ENCODE measurements around the gene DECR2.
"Not testable (repeated sequence)": the region's sequence is repeated elsewhere in the genome, so short reads cannot be mapped to it uniquely, and the experiment has no call there.

DECR2 gene

DNA sequence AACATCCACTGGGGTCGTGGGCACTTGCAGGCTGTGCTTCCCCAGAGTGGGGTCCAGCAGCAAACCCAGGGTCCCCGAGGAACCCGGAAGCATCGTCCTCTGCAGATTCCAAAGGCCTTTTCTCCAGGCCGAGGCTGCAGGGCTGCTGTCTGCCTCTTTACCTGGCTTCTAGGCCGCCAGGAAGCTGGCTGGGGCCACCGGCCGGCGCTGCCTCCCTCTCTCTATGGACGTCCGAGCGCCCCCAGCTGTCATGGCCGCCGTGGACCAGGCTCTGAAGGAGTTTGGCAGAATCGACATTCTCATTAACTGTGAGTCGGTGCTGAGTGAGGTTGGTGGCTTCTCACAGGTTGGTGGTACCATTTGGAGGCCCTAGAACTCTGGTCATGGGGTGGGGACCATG, 5.6 kb downstream of the DECR2 start:
- TF ChIP-seq CTCF (IDR thresholded peaks at IDR 0.05; ENCODE audit: low read depth, low read length), result no peak
- peaks cover 7% of the 10 kb centered on the region; the same call in 1 of the 2 replicates for H3K4me1 ChIP-seq
- H3K9me3 ChIP-seq, result no peaks in the 10 kb centered on the region

DNA sequence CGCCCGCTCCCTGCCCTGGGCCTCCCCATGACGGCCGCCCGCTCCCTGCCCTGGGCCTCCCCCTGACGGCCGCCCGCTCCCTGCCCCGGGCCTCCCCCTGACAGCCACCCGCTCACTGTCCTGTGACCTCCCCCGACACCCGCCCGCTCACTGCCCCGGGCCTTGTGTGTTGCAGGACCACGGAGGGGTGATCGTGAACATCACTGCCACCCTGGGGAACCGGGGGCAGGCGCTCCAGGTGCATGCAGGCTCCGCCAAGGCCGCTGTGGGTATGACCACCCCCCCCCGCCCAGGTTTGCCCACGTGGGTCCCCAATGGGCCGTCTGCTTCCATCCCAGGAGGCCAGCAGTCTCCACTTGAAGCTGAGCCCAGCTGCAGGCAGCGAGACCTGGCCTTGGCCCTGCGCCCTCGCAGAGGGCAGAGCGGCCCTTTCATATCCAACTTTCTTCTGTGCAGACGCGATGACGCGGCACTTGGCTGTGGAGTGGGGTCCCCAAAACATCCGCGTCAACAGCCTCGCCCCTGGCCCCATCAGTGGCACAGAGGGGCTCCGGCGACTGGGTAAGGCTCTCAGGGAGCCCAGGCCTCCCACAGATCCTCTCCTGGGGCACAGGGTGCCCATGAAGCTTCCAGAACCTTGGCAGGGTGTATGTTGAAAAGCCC, 9.0 kb downstream of the DECR2 start:
- TF ChIP-seq CTCF (IDR thresholded peaks at IDR 0.05; ENCODE audit: low read depth, low read length), result no peak
- Histone ChIP-seq H3K9me3 (no peaks in the 10 kb centered on the region), H3K4me3 (ENCODE audit: low read depth, low read length) (no peak overlapping the region), H3K4me1 (peaks cover 7% of the 10 kb centered on the region; the same call in 1 of the 2 replicates), H3K36me3 (no peaks in the 10 kb centered on the region), H3K27me3 (no peaks in the 10 kb centered on the region)
- DNase-seq, result no peak

More for the DNA sequence above, 5.6 kb downstream of the DECR2 start:
- Histone ChIP-seq H3K27me3 (no peaks in the 10 kb centered on the region), H3K36me3 (no peaks in the 10 kb centered on the region), H3K4me3 (ENCODE audit: low read depth, low read length) (no peak overlapping the region)
- DNase-seq, result no peak

DNA sequence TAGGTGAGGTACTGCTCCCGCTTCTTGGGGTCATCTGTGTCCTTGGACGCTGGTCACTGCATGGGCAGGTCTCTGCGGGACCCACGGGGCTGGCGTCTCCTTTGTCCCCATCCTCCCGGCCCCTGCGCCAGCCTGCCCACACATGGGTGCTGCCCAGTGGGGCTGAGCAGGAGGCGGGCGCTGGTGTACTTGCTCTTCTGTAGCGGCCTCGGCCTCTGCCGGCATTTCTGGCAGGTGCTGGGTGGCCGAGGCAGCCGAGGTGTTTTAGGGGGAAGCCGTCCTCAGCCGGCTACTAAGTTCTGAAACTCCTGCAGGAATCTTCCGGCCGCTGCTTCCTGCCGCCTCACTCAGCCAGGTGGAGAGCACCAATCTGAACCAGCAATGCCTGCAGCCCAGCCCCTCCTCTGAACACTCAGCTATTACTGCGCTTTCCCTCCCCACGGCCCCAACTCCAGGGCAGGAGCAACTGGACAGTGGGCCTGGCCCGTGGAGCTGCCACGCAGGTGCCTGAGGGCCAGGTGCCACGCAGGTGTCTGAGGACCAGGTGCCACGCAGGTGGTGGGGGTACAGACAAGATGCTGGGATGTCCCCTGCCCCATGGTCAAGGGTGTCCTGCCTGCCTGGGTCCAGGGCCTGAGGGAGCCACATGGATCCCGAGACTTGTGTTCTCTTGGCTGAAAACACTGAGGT, 10.0 kb downstream of the DECR2 start:
- Histone ChIP-seq H3K4me3 (ENCODE audit: low read depth, low read length) (no peak overlapping the region), H3K9me3 (no peaks in the 10 kb centered on the region), H3K4me1 (peaks cover 7% of the 10 kb centered on the region; the same call in 1 of the 2 replicates), H3K27me3 (no peaks in the 10 kb centered on the region), H3K36me3 (no peaks in the 10 kb centered on the region)
- no peak for DNase-seq
- no peak for TF ChIP-seq CTCF (IDR thresholded peaks at IDR 0.05; ENCODE audit: low read depth, low read length)

GRCh38 chr16:414395-415169, 12.9 kb downstream of the DECR2 start:
- Histone ChIP-seq H3K9me3 (no peaks in the 10 kb centered on the region), H3K27me3 (no peaks in the 10 kb centered on the region), H3K4me3 (ENCODE audit: low read depth, low read length) (no peak overlapping the region), H3K36me3 (no peaks in the 10 kb centered on the region), H3K4me1 (peaks cover 5% of the 10 kb centered on the region; the same call in 1 of the 2 replicates)
- DNase-seq, result no peak
- no peak for TF ChIP-seq CTCF (IDR thresholded peaks at IDR 0.05; ENCODE audit: low read depth, low read length)

DNA sequence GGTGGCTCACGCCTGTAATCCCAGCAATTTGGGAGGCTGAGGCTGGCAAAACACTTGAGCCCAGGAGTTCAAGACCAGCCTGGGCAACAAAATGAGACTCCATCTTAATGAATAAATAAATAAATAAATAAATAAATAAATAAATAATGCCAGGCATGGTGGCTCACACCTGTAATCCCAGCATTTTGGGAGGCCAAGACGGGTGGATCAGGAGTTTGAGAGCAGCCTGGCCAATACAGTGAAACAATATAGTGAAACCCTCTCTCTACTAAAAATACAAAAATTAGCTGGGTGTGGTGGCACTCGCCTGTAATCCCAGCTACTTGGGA, 13.4 kb downstream of the DECR2 start:
- not testable (repeated sequence) for DNase-seq; H3K36me3 ChIP-seq; H3K9me3 ChIP-seq; H3K4me1 ChIP-seq; H3K4me3 ChIP-seq (ENCODE audit: low read depth, low read length); H3K27me3 ChIP-seq

DNA sequence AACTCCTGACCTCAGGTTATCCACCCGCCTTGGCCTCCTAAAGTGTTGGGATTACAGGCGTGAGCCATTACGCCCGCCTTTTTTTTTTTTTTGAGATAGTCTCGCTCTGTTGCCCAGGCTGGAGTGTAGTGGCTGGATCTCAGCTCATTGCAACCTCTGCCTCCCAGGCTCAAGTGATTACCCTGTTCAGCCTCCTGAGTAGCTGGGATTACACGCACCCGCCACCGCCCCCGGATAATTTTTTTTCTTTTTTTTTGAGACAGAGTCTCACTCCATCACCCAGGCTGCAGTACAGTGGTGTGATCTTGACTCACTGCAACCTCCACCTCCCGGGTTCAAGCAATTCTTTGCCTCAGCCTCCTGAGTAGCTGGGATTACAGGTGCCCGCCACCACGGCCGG, 20.5 kb downstream of the DECR2 start:
- H3K27me3 ChIP-seq; H3K4me3 ChIP-seq (ENCODE audit: low read depth, low read length); H3K4me1 ChIP-seq; H3K9me3 ChIP-seq; H3K36me3 ChIP-seq; DNase-seq: not testable (repeated sequence)
